Measurements from ENCODE around the gene ERGIC1.
"Not testable (repeated sequence)": the region's sequence is repeated elsewhere in the genome, so short reads cannot be mapped to it uniquely, and the experiment has no call there.

GRCh38 chr5:172897067-172897466 lies 63.0 kb downstream of the ERGIC1 start:
- TF ChIP-seq POLR2A, CTCF, POLR2AphosphoS5, EP300 (IDR thresholded peaks at IDR 0.05): not testable (repeated sequence)

Measured in stomach (tissue), 4 donors.